Measurements from ENCODE around the gene SLC31A2.
"Not testable (repeated sequence)": the region's sequence is repeated elsewhere in the genome, so short reads cannot be mapped to it uniquely, and the experiment has no call there.

Gene SLC31A2

DNA sequence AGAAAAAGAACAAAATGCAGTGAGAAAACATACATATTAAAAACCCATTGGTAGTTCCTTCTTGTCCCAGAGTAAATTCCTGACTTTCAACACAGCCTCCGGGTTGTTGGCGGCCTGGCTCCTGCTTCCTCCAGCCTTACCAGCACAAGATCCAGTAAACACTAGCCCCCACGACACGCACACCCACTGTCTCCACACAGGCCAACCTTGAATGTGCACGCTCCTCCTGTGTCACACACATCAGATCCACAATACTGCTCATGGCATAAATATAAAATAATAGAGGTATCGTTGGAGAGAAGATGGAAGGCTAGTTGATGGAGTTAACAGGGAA, 2.5 kb upstream of the SLC31A2 start:
- DNase-seq (ENCODE audit: low spot score) = no peak
- TF ChIP-seq, protein P1, sequence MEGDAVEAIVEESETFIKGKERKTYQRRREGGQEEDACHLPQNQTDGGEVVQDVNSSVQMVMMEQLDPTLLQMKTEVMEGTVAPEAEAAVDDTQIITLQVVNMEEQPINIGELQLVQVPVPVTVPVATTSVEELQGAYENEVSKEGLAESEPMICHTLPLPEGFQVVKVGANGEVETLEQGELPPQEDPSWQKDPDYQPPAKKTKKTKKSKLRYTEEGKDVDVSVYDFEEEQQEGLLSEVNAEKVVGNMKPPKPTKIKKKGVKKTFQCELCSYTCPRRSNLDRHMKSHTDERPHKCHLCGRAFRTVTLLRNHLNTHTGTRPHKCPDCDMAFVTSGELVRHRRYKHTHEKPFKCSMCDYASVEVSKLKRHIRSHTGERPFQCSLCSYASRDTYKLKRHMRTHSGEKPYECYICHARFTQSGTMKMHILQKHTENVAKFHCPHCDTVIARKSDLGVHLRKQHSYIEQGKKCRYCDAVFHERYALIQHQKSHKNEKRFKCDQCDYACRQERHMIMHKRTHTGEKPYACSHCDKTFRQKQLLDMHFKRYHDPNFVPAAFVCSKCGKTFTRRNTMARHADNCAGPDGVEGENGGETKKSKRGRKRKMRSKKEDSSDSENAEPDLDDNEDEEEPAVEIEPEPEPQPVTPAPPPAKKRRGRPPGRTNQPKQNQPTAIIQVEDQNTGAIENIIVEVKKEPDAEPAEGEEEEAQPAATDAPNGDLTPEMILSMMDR (IDR thresholded peaks at IDR 0.05; ENCODE audit: extremely low read depth, missing control alignments) = no peak

DNA sequence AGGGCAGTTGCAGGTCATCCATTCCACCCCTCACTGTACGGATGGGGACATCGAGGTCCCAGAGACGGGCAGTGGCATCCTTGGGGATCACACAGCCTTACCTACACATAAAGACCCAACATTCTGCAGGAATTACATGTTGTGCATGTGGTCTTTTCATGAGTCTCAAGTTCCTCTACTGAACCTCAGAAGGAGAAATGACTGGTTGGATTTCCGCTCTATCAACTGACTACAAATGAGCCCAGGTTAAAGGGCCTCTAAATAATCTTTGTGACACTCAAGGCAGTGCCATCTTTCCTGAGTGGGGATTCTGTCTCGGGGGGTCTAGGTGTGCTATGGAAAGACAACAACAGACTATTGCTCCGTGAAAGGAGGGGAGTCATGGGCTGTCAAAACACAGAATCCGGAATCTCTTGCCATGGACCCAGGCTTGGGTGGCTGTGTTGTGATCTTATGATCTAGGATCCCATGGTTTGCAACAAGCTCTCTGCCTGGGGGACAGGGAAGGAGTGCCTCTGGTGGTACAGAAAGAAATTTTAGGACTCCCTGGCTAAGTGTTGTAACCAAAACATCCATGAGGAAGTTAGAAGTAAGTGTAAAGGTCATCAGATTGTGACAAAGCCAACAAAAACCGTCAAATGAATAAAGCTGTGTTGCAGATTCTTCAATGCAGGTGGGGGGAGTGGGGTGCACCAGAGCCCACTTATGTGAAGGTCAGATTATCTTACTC, 1.9 kb upstream of the SLC31A2 start:
- no peak for DNase-seq (ENCODE audit: low spot score)
- TF ChIP-seq, protein P1 (IDR thresholded peaks at IDR 0.05; ENCODE audit: extremely low read depth, missing control alignments) = no peak

DNA sequence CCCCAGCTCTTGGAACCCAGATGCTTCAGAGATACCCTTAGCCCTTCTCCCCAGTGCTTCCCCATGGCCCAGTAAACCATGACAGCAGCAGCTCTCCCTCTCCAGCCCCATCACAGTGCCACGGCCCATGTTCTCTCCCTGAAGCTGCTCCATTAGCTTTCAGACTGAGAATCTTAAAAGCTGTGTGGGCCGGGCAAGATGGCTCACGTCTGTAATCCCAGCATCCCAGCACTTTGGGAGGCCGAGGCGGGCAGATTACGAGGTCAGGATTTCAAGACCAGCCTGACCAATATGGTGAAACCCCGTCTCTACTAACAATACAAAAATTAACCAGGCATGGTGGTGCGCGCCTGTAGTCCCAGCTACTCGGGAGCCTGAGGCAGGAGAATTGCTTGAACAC, 1.2 kb upstream of the SLC31A2 start:
- not testable (repeated sequence) for DNase-seq (ENCODE audit: low spot score)

DNA sequence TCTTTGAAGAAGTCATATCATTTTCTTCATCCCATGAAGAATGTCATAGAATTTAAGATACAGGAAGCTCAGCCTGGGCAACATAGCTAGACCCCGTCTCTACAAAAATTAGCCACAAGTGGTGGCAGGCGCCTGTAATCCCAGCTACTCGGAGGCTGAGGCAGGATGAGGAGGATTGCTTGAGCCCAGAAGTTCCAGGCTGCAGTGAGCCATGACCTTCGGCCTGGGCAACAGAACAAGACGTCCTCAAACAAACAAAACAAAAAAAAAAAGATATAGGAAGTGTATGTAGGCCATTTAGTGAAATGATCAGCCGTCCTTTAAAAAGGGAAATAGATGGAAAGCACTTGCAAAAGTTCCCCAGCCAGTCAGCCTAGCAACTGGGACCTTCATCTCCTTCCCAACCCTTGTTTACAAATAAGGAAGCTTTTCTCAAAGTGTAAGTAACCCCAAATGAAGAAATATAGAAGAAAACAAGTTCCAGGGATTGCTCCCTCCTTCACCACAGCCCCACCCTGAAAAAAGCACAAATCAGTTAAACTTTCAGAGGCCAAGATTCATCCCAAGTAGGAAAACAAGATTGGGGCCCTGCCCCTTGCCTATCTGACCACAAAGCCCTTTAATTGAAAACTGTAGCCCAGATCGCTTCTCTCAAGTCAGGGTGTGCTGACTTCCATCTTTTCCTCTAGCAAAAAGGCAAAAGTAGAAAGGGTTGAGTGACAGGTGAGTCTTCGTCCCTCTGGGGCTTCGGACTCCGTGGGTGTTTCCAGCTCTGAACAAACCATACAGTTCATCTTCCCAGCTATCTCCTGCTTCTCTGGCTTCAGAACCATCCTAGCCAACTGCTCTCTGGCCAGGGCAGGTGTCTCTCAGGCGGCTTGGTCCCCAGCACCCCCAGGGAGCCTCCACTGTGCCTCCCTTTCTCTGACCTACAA, 1.2 kb downstream of the SLC31A2 start:
- DNase-seq (ENCODE audit: low spot score) = no peak
- TF ChIP-seq, protein P1 (IDR thresholded peaks at IDR 0.05; ENCODE audit: extremely low read depth, missing control alignments) = no peak

DNA sequence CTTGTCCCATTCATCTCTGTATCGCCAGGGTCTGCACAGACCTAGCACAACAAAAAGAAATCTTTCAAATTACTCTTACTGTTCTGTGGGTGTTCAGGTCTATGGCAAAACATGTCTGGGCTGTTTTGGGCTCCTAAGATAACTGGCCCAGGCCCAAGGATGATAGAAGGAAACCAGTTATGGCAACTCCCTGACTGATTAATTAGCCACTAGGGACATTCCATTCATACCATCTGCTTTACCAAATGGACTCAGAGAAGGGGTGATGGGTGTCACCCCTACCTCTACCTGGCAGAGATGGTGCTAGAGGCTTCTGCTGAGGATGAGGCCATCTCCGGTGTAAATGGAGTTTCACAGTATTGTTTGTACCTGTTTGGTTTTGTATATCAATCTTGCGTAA, 1.9 kb downstream of the SLC31A2 start:
- DNase-seq (ENCODE audit: low spot score) = no peak
- TF ChIP-seq, protein P1 (IDR thresholded peaks at IDR 0.05; ENCODE audit: extremely low read depth, missing control alignments) = no peak

GRCh38 chr9:113153599-113153998, 2.8 kb downstream of the SLC31A2 start:
- TF ChIP-seq, protein P1 (IDR thresholded peaks at IDR 0.05; ENCODE audit: extremely low read depth, missing control alignments) = no peak
- no peak for DNase-seq (ENCODE audit: low spot score)

DNA sequence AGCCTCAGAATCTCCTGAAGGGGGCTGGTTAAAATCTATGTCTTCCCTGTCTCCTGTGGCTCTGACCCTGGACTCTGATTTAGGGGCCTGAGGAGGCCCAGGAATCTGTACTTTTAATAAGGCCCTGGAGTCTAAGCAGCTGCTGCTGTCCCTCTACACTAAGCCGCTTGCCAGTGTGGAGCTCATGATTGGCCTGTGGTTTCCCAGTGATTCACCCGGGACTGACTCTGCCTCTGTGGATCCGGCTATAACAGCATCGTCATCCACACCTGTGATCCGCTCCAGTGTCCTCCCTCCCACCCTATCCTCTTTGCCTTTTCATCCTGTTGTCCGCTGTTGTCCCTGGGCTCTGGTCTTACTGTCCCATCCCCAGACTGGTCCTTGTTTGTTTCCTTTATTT, 3.7 kb downstream of the SLC31A2 start:
- DNase-seq (ENCODE audit: low spot score) = no peak
- TF ChIP-seq, protein P1 (IDR thresholded peaks at IDR 0.05; ENCODE audit: extremely low read depth, missing control alignments) = no peak
